H9 (cell line): ENCODE results near the gene DENND1A. TPM values are rescaled to one million over a fixed set of nuclear protein-coding genes. Genes with fewer than 3 reads are reported as not detected.

ENCODE experiments used
- DNase-seq: peaks from one replicate; pipeline ENCODE4 v3.0.0-alpha.2; 2017
- H2AFZ ChIP-seq: one replicate; pipeline ENCODE4 v1.6.1; 2013; ENCODE audit warnings: mild to moderate bottlenecking, low read length, control low read depth, moderate library complexity
- H2AK5ac ChIP-seq: 2 replicates; pipeline ENCODE4 v1.6.1; 2013; ENCODE audit warnings: low read length, control low read depth, mixed read lengths; ENCODE audit not compliant: insufficient read length
- H2BK120ac ChIP-seq: one replicate; pipeline ENCODE4 v1.6.1; 2013; ENCODE audit warnings: low read depth, mild to moderate bottlenecking, low read length, control low read depth, inconsistent platforms; ENCODE audit not compliant: poor library complexity, severe bottlenecking
- H2BK12ac ChIP-seq: 2 replicates; pipeline ENCODE4 v1.6.1; 2013; ENCODE audit warnings: low read length, control low read depth, mixed read lengths, low read depth; ENCODE audit not compliant: insufficient read length
- H2BK15ac ChIP-seq: 2 replicates; pipeline ENCODE4 v1.6.1; 2013; ENCODE audit warnings: low read depth, low read length, control low read depth
- H2BK20ac ChIP-seq: one replicate; pipeline ENCODE4 v1.6.1; 2013; ENCODE audit warnings: low read depth, mild to moderate bottlenecking, low read length, control low read depth, inconsistent platforms; ENCODE audit not compliant: poor library complexity, severe bottlenecking
- H2BK5ac ChIP-seq: 2 replicates; pipeline ENCODE4 v1.6.1; 2013; ENCODE audit warnings: low read length, control low read depth, mixed read lengths; ENCODE audit not compliant: insufficient read length
- H3K14ac ChIP-seq: 2 replicates; pipeline ENCODE4 v1.6.1; 2013; ENCODE audit warnings: low read length, control low read depth; ENCODE audit not compliant: insufficient read depth
- H3K18ac ChIP-seq: 2 replicates; pipeline ENCODE4 v1.6.1; 2013; ENCODE audit warnings: low read depth, mild to moderate bottlenecking, mixed read lengths, low read length, control low read depth; ENCODE audit not compliant: insufficient read length
- H3K23ac ChIP-seq: 2 replicates; pipeline ENCODE4 v1.6.1; 2013; ENCODE audit warnings: low read length, control low read depth, mixed read lengths, low read depth; ENCODE audit not compliant: insufficient read length
- H3K23me2 ChIP-seq: 2 replicates; pipeline ENCODE4 v1.6.1; 2013; ENCODE audit warnings: low read depth, mild to moderate bottlenecking, mixed read lengths, low read length, control low read depth; ENCODE audit not compliant: insufficient read length, poor library complexity, severe bottlenecking
- H3K27ac ChIP-seq: 2 replicates; pipeline ENCODE4 v1.5.1; 2013; ENCODE audit warnings: low read length, control low read depth, mixed read lengths, low read depth; ENCODE audit not compliant: insufficient read length
- H3K27me3 ChIP-seq: 2 replicates; pipeline ENCODE4 v1.6.1; 2013; ENCODE audit warnings: low read length, control low read depth, inconsistent platforms; ENCODE audit not compliant: insufficient read depth
- H3K4ac ChIP-seq: 2 replicates; pipeline ENCODE4 v1.6.1; 2013; ENCODE audit warnings: low read depth, mild to moderate bottlenecking, control low read depth, inconsistent platforms, low read length, moderate library complexity
- H3K4me1 ChIP-seq: 2 replicates; pipeline ENCODE4 v1.6.1; 2013; ENCODE audit warnings: low read length, control low read depth, inconsistent platforms; ENCODE audit not compliant: insufficient read depth
- H3K4me2 ChIP-seq: 2 replicates; pipeline ENCODE4 v1.6.1; 2013; ENCODE audit warnings: low read length, control low read depth, mixed read lengths; ENCODE audit not compliant: insufficient read length, insufficient read depth
- H3K56ac ChIP-seq: 2 replicates; pipeline ENCODE4 v1.6.1; 2013; ENCODE audit warnings: low read depth, mild to moderate bottlenecking, mixed read lengths, low read length, control low read depth; ENCODE audit not compliant: insufficient read length
- H3K79me1 ChIP-seq: 2 replicates; pipeline ENCODE4 v1.6.1; 2013; ENCODE audit warnings: low read depth, mild to moderate bottlenecking, moderate library complexity, low read length, control low read depth, inconsistent platforms; ENCODE audit not compliant: insufficient read depth, poor library complexity, severe bottlenecking
- H3K79me2 ChIP-seq: 2 replicates; pipeline ENCODE4 v1.6.1; 2013; ENCODE audit warnings: low read length, control low read depth, inconsistent platforms; ENCODE audit not compliant: insufficient read depth
- H3K9ac ChIP-seq: 2 replicates; pipeline ENCODE4 v1.6.1; 2013; ENCODE audit warnings: low read length, control low read depth, mixed read lengths; ENCODE audit not compliant: insufficient read length; ENCODE audit errors: extremely low read depth
- H3K9me3 ChIP-seq: one replicate; pipeline ENCODE4 v1.6.1; 2013; ENCODE audit warnings: low read depth, low read length, inconsistent platforms; ENCODE audit not compliant: control insufficient read depth
- H3T11ph ChIP-seq: one replicate; pipeline ENCODE4 v1.6.1; 2013; ENCODE audit warnings: mild to moderate bottlenecking, low read length, control low read depth, inconsistent platforms
- H4K20me1 ChIP-seq: one replicate; pipeline ENCODE4 v1.6.1; 2013; ENCODE audit not compliant: control insufficient read depth, insufficient read length, insufficient read depth
- H4K5ac ChIP-seq: 2 replicates; pipeline ENCODE4 v1.6.1; 2013; ENCODE audit warnings: low read depth, mild to moderate bottlenecking, mixed read lengths, low read length, control low read depth; ENCODE audit not compliant: insufficient read length
- H4K8ac ChIP-seq: replicated peaks from 2 replicates; pipeline ENCODE4 v1.6.1; 2013; ENCODE audit warnings: low read length, control low read depth, mixed read lengths, low read depth; ENCODE audit not compliant: insufficient read length
- H4K91ac ChIP-seq: 2 replicates; pipeline ENCODE4 v1.6.1; 2013; ENCODE audit warnings: low read depth, mild to moderate bottlenecking, moderate library complexity, mixed read lengths, low read length, control low read depth; ENCODE audit not compliant: insufficient read length
- H3K27ac Mint-ChIP-seq, 3 experiments: 2 replicates in 2 of 3; 3 replicates in 1 of 3; pipeline ENCODE4 v1.8.0; 2020 to 2021; ENCODE audit warnings: mixed read lengths in 3 of 3, mild to moderate bottlenecking in 1 of 3, moderate library complexity in 1 of 3
- H3K27me3 Mint-ChIP-seq: 2 replicates; pipeline ENCODE4 v1.8.0; 2021; ENCODE audit warnings: low read depth, mild to moderate bottlenecking, moderate library complexity, mixed read lengths
- H3K36me3 Mint-ChIP-seq, 3 experiments: 2 replicates in 2 of 3; 3 replicates in 1 of 3; pipeline ENCODE4 v1.8.0; 2020 to 2021; ENCODE audit warnings: low read depth in 3 of 3, mixed read lengths in 3 of 3; ENCODE audit not compliant: insufficient read depth in 1 of 3
- H3K4me1 Mint-ChIP-seq, 2 experiments: 2 replicates each; pipeline ENCODE4 v1.8.0; 2020; ENCODE audit warnings: mixed read lengths in 2 of 2
- H3K4me3 Mint-ChIP-seq, 2 experiments: 2 replicates in 1 of 2; 3 replicates in 1 of 2; pipeline ENCODE4 v1.8.0; 2020 to 2021; ENCODE audit warnings: mild to moderate bottlenecking in 2 of 2, mixed read lengths in 2 of 2, moderate library complexity in 1 of 2
- H3K9me3 Mint-ChIP-seq, 2 experiments: 2 replicates in 1 of 2; 3 replicates in 1 of 2; pipeline ENCODE4 v1.8.0; 2020; ENCODE audit warnings: mild to moderate bottlenecking in 2 of 2, mixed read lengths in 2 of 2, moderate library complexity in 1 of 2
- CTCF ChIP-seq: fragments of 200-600 bp; sonication (generic); conservative IDR thresholded peaks from 3 replicates; pipeline ENCODE4 v1.8.0; 2021; ENCODE audit warnings: antibody characterized with exemption, mild to moderate bottlenecking
- WGBS: extraction: QIAGEN DNeasy Blood & Tissue Kit; methylation state at CpG from one replicate; pipeline ENCODE4 v1.1.7; 2013; ENCODE audit warnings: missing lambda C conversion rate, low lambda C conversion rate, mixed read lengths; ENCODE audit not compliant: insufficient read length; ENCODE audit errors: extremely low coverage; 5-methylcytosine and 5-hydroxymethylcytosine counted together
- total RNA-seq: library from RNA; stranded (reverse); gene quantifications from 2 replicates; pipeline ENCODE4 v1.2.1, GENCODE V29; 2021

Gene DENND1A
- total RNA-seq, 1 experiment from 2014 or later, result 20.4 TPM

- Histone ChIP-seq H2BK120ac (no peak overlapping the region), H3K27ac (no peak overlapping the region), H2BK12ac (no peak overlapping the region), H2AK5ac (no peak overlapping the region), H3K27me3 (no peaks in the 10 kb centered on the region), H3K4ac (no peak overlapping the region), H3K79me1 (no peaks in the 10 kb centered on the region), H3K23ac (no peak overlapping the region), H3K9me3 (no peaks in the 10 kb centered on the region), H2BK15ac (no peak overlapping the region), H3K56ac (no peak overlapping the region), H3K9ac (no peak overlapping the region), H2AFZ (no peak overlapping the region), H3K4me1 (no peaks in the 10 kb centered on the region), H4K91ac (no peak overlapping the region), H3K23me2 (no peaks in the 10 kb centered on the region), H3K4me2 (no peak overlapping the region), H2BK5ac (no peak overlapping the region), H3K18ac (no peak overlapping the region), H3K79me2 (no peaks in the 10 kb centered on the region), H4K20me1 (no peaks in the 10 kb centered on the region), H3T11ph (no peak overlapping the region), H4K8ac (no peak overlapping the region), H2BK20ac (no peak overlapping the region), H3K14ac (no peak overlapping the region), H4K5ac (no peak overlapping the region)
- TF ChIP-seq CTCF, result no peak
- Mint-ChIP-seq H3K27ac (no peak overlapping the region), H3K4me1 (0 out of 4 replicates have a peak, but pooled peaks cover 0 to 3% of the 10 kb centered on the region in 2 experiments), H3K36me3 (no peaks in the 10 kb centered on the region), H3K9me3 (no peaks in the 10 kb centered on the region; a peak in 1 of 5 replicates), H3K4me3 (no peak overlapping the region), H3K27me3 (peaks cover 10% of the 10 kb centered on the region)
- no CpG with 5 or more reads among the region's 2 CpGs for WGBS
- DNase-seq, result no peak
Observed at GRCh38 chr9:123943671-123944070, 13.7 kb upstream of the DENND1A start.
